ENCODE results near the gene CGRRF1. TPM values are rescaled to one million over a fixed set of nuclear protein-coding genes. Genes with fewer than 3 reads are reported as not detected.

The CGRRF1 gene
- total and polyA plus RNA-seq, 9 of the 15 experiments (the other 6 are each of a cell fraction or from before 2014, with no cell fraction given), result 2.8 to 15.8 (median 4.6) TPM

- TF ChIP-seq, protein P1, sequence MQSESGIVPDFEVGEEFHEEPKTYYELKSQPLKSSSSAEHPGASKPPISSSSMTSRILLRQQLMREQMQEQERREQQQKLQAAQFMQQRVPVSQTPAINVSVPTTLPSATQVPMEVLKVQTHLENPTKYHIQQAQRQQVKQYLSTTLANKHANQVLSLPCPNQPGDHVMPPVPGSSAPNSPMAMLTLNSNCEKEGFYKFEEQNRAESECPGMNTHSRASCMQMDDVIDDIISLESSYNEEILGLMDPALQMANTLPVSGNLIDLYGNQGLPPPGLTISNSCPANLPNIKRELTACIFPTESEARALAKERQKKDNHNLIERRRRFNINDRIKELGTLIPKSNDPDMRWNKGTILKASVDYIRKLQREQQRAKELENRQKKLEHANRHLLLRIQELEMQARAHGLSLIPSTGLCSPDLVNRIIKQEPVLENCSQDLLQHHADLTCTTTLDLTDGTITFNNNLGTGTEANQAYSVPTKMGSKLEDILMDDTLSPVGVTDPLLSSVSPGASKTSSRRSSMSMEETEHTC (IDR thresholded peaks at IDR 0.05), result no peak
- TF ChIP-seq BRD4 (IDR thresholded peaks at IDR 0.05), result no peak
- TF ChIP-seq ZNF239 (CRISPR knock-in tag; IDR thresholded peaks at IDR 0.05), result no peak
- no peak for TF ChIP-seq ARNT (IDR thresholded peaks at IDR 0.05)
- TF ChIP-seq HNRNPL (IDR thresholded peaks at IDR 0.05; ENCODE audit: low read depth, low read length), result no peak
Observed at GRCh38 chr14:54529811-54530210, 20.1 kb downstream of the CGRRF1 start (continued).

DNA sequence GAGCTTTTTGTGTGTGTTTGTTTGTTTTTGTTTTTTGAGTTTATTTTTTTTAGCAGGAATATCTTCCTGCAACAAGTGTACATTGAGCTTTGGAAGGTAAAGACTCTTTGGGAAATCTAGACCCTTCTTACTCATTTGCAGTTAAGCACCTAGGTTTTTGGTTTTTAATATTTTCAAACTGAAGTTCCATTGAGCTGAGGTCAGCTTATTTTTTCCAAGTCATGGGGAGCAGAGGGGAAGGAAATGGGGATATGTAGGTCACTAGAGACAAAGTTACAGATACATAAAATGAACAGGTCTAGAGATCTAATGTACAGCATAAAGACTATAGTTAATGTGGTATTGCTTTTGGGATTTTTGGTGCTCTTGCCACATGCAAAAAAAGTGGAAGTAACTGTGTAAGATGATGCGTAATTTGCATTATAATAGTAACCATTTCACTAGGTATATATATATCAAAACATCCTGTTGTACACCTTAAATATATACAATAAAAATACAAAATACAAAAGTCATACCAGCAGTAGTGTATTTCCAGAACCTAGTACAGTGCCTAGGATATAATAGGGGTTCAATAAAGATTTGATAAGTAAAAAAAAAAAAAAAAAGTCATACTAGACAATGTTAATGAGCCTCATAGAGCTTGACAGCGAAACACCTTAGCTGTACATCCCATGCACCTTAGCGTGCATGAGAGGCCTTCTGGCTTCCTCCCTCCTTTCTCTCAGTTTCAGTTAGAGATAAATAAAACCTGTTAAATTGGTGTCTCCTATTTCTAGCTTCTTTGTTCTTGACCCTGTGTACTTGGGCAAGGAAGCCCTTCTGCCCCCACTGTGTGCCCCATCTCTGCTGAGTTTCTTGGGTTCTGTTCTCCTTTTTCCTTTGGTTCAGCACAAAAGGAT, 22.7 kb downstream of the CGRRF1 start:
- no peak overlapping the region for H3K4me3 ChIP-seq
- no peaks in the 10 kb centered on the region for H3K27me3 ChIP-seq (ENCODE audit: control insufficient read depth in 2 of 2, insufficient read depth in 2 of 2, low read length in 2 of 2)
- H3K9ac ChIP-seq (ENCODE audit: insufficient read depth in 1 of 2, low read depth in 2 of 2, low read length in 2 of 2), result no peak overlapping the region
- H3K36me3 ChIP-seq (ENCODE audit: control insufficient read depth, insufficient read depth, low read length), result no peaks in the 10 kb centered on the region
- no peak for TF ChIP-seq PRPF4 (IDR thresholded peaks at IDR 0.05; ENCODE audit: insufficient read depth, low read depth, low read length, poor library complexity, severe bottlenecking)
- no peak for TF ChIP-seq MTA1 (IDR thresholded peaks at IDR 0.05; ENCODE audit: borderline replicate concordance)
- TF ChIP-seq C11orf30 (IDR thresholded peaks at IDR 0.05; ENCODE audit: low read depth), result peak; percentile 51; the same call in 1 of the 2 replicates
- TF ChIP-seq ZNF316 (IDR thresholded peaks at IDR 0.05), result peak; percentile 66
- TF ChIP-seq MAFG (tag; conservative IDR thresholded peaks at IDR 0.05), result 0 out of 2 replicates have a peak, but pooled peaks have one; percentile 23
- peak; percentile 47 for TF ChIP-seq MAFF (IDR thresholded peaks at IDR 0.05; ENCODE audit: low read length)
- TF ChIP-seq MAFK (IDR thresholded peaks at IDR 0.05; ENCODE audit: low read length), result peak; percentile 37; the same call in 1 of the 2 replicates
- no peak for TF ChIP-seq ZNF444 (CRISPR knock-in tag; IDR thresholded peaks at IDR 0.05)
- in situ Hi-C loops (cut with MboI), result no loop called here
- WGBS (ENCODE audit: insufficient coverage, low coverage, missing lambda C conversion rate), result 93% methylated on average over 3 of the region's 3 CpGs
- no peak overlapping the region for H3K4me2 ChIP-seq (ENCODE audit: insufficient read depth, low read length)
- no peak overlapping the region for H3K27ac ChIP-seq (ENCODE audit: extremely low read depth, low read depth, low read length)
- H3K79me2 ChIP-seq (ENCODE audit: control insufficient read depth, insufficient read depth, low read length), result no peaks in the 10 kb centered on the region
- H3K9me1 ChIP-seq (ENCODE audit: control insufficient read depth, insufficient read depth, low read length), result no peaks in the 10 kb centered on the region
- H3K4me1 ChIP-seq (replicated peaks in 1 of 2; ENCODE audit: control insufficient read depth in 2 of 2, insufficient read depth in 2 of 2, low read length in 2 of 2), result no peaks in the 10 kb centered on the region
- ChIA-PET POLR2A (interaction anchor here (0.5 to 0.6 kb wide), 2 partner anchors 68 to 336 kb away, joined by 4 read pairs; no protein-coding TSS in a partner anchor), CTCF (ENCODE audit: low intra/inter-chr PET ratio) (no interaction called here)
- FAIRE-seq (no peak), ATAC-seq (no peak), DNase-seq (ENCODE audit: extremely low read depth in 1 of 4, low spot score in 3 of 4) (no peak)
- intact Hi-C loops (cut with micrococcal nuclease), result no loop called here
- H3K9me3 ChIP-seq (replicated peaks; ENCODE audit: control insufficient read depth, insufficient read depth, low read depth, low read length), result no peaks in the 10 kb centered on the region
- no peak overlapping the region for H2AFZ ChIP-seq (ENCODE audit: low read depth, low read length)
- no peaks in the 10 kb centered on the region for H4K20me1 ChIP-seq (replicated peaks; ENCODE audit: control insufficient read depth, insufficient read depth, low read length)
- no TSS peak for BruUV-seq (replicated peaks)

Data from K562 (cell line).